GM12872 (cell line): ENCODE measurements around the gene SNN.

Source experiments
- CTCF ChIP-seq: IDR thresholded peaks from 3 replicates; pipeline ENCODE4 v1.5.1; 2011; ENCODE audit warnings: low read depth, mild to moderate bottlenecking, low read length, moderate library complexity; ENCODE audit not compliant: insufficient read depth

Gene SNN

GRCh38 chr16:11686713-11687380 lies 18.6 kb downstream of the SNN start:
- TF ChIP-seq CTCF: no peak

GRCh38 chr16:11687601-11688519 lies 19.6 kb downstream of the SNN start:
- TF ChIP-seq CTCF: no peak

GRCh38 chr16:11688520-11688886 lies 20.2 kb downstream of the SNN start:
- no peak for TF ChIP-seq CTCF

- TF ChIP-seq CTCF: no peak
Observed at GRCh38 chr16:11689031-11689840, 21.0 kb downstream of the SNN start.

GRCh38 chr16:11691235-11691634 lies 23.0 kb downstream of the SNN start:
- no peak for TF ChIP-seq CTCF

- no peak for TF ChIP-seq CTCF
Observed at GRCh38 chr16:11691771-11692170, 23.5 kb downstream of the SNN start.

GRCh38 chr16:11692171-11692570 lies 23.9 kb downstream of the SNN start:
- no peak for TF ChIP-seq CTCF
